AG08395 (cell line): ENCODE data around the gene GCSAML.
"Not testable (repeated sequence)": the region's sequence is repeated elsewhere in the genome, so short reads cannot be mapped to it uniquely, and the experiment has no call there.

Source experiments
- DNase-seq: peaks from one replicate; pipeline ENCODE4 v3.0.0; 2012; ENCODE audit warnings: mixed read lengths, low spot score

Gene GCSAML

DNA sequence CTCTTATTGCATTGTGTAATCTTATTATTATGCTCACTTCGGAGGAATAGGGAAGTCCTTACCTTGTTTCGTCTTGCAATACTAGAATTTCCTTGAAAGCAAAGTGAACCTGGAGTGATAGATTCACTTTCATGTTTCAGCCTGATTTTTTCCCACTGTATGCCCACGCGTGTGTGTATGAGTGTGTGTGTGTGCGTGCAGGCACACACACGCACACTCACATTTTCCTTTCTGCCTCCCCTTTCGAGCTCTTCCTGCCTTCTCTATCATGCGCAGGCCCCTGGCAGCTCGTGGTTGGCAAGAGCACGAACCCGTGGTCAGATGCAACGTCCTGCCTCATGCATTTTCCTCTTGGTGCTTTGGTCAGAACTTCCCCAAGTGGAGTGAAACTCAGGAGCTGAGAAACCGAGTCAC, at the start of gene GCSAML:
GCSAML (plus strand) TSS at position 366 of the 414 bp plus-strand sequence. CDS start 58 bp downstream, outside the sequence.
- DNase-seq, result no peak

GRCh38 chr1:247500865-247501264, 48.1 kb upstream of the GCSAML start:
- no peak for DNase-seq

GRCh38 chr1:247506831-247507230, 42.1 kb upstream of the GCSAML start:
- DNase-seq, result no peak

DNA sequence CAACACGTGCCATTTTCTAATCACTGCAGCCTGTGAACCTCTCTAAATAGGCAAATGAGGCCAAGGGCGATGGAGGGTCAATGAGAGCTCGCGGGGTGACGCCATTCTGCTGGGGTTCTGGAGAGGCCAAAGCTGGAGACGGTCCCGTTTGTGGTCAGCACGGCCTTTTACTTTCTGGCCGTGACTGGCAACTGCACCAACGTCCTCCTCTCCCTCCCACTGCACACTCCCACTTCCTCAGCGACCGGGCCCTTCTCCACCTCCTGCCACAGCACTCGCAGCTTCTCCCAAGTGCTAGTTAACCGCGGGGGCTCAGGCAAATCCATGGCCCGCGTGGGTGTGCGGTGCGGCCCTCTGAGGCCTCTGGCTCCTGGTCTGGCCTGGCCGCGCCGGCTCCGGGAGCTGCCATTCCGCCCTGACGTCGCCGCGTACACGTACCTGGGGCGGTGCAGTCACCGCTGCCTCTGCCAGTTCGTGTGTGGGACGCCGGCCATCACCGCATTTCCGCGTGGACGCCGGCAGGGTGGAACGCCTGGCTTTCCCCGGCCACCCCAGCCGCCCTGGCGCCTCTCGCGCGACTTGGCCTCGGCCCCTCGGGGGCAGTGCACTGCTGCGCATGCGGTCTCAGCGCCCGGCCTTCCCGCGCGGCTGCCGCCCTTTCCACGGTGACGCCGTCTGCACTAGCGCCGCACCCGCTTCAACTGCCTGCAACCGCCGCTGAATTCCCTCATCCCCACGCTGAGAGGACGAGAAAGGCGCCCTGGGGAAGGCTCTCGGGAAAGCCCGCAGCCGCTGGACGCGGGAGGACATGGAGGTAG, 30.9 kb upstream of the GCSAML start:
- no peak for DNase-seq

GRCh38 chr1:247518613-247518891, 30.4 kb upstream of the GCSAML start:
- DNase-seq, result no peak

DNA sequence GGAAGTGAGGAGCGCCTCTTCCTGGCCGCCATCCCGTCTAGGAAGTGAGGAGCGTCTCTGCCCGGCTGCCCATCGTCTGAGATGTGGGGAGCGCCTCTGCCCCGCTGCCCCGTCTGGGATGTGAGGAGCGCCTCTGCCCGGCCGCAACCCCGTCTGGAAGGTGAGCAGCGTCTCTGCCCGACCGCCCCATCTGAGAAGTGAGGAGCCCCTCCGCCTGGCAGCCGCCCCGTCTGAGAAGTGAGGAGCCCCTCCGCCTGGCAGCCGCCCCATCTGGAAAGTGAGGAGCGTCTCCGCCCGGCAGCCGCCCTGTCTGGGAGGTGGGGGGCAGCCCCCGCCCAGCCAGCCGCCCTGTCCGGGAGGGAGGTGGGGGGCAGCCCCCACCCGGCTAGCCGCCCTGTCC, 27.0 kb upstream of the GCSAML start:
- DNase-seq, result not testable (repeated sequence)

DNA sequence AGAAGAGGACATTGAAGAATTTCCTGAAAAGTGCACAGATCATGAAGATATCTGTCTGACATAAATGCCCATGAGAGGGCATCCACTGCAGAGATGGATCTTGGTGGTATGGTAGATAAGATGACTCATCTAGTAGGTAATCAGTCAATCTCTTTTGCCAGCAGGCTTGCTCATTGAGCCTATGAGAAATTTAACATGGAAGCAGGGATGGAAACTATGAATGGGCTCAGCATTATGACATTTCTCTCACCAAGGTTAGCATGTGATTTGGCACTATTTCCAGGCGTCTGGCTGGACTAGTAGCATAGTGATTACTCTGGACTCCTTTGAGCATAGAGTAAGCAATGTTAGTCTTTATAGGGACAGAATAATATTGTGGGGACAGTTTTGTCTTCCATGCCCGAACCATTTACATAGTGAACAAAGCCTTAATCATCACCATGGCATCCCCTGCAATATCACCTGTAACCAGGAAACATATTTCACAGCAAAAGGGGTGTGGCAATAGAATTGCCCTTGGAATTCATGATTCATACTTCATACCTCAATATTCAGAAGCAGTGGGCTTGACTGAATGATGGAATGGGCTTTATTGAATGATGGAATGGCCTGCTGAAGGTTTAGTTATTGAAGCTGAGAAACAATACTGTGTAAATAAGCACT, 20.0 kb upstream of the GCSAML start:
- no peak for DNase-seq

- no peak for DNase-seq
These were observed 19.1 kb upstream of the GCSAML start for GRCh38 chr1:247529771-247530355.

DNA sequence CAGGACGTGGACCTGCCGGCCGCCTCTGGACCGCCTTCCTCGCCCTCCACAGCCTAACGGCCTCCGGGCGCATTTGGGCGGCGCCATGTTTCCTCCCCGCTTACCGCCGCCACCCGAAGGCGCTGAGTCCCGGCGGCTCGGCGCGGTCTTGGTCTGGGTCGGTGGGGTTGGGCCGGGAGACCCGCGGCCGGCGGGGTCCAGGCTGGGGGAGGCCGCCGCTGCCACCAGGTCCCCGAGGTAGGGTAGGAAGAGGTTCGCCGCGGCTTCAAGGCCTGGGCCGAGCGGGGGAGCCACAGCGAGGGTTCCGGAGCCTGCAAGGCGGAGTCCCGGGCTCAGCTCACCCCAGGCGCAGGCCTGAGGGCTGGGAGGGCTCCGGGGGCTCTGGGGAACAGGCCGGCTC, 18.1 kb upstream of the GCSAML start:
- DNase-seq, result no peak

DNA sequence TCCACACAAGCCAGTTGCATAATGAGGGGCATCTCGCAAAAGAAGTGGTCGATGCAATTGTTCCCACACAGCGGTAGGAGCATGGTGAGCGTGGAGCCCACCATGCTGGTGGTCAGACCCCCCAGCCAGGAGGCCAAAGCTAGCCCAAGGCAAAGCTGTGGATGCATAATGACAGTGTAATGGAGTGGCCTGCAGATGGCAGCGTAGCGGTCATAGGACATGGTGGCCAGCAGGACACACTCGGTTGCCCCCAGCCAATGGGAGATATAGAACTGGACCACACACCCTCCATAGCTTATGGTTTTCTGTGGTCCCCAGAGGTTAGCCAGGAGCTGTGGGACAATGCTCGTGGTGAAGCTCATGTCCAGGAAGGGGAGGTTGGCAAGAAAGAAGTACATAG, 17.0 kb upstream of the GCSAML start:
- DNase-seq, result no peak

GRCh38 chr1:247535402-247535801, 13.5 kb upstream of the GCSAML start:
- no peak for DNase-seq

DNA sequence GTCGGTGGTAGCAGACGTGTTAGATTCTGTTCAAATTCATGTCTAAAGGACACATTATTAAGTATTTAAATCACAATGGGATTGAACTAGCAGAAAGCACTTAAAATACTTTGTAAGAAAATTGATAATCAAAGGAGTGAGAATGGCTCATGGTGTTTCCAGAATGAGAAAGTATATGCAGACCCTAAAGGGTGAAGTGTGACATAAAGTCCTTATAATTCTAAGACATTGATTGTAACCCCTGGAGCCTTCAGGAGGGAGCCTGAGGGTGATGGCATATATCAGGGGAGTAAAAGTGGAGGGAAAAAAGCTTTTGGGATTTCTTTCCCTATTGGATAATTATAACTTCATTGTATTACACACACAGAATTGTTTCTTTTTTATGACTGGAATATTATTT, 12.6 kb upstream of the GCSAML start, which contains the start of gene OR2C3:
OR2C3 (minus strand) TSS at position 101 of the 400 bp plus-strand sequence. CDS start 3,929 bp downstream, outside the sequence.
- DNase-seq, result no peak

DNA sequence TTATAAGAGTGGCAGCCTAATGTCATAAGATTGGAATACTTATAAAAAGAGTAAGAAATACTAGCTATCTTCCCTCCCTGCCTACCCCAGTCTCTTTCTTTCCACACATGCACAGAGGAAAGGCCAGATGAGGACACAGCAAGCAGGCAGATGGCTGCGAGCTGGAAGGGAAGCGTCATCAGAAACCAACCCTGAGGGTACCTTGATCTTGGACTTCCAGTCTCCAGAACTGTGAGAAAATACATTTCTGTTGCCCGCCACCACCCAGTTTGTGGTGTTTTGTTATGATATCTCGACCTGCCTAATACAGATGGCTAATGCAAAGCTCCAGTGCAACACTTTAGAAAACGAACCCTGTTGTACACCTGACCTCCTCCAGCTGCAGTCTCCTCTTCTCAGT, 10.4 kb upstream of the GCSAML start:
- no peak for DNase-seq

DNA sequence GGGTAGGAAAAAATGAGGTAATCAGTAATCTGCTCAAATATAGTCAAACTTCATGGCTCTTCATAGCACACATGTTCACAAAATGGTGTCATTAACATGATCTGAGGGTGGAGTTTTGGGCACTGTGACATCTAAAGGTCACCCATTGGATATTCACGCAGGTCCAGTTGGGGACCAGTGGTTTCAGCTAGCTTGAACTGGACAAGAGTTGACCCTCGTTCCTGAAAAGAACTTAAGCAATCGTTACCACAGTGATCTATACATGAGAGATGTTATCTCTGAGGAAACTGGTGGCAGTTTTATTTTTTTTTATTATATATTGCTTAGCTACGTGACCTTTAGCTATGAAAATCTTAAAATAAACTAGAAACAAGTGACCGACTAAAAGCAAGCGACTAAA, 9.7 kb upstream of the GCSAML start:
- no peak for DNase-seq

DNA sequence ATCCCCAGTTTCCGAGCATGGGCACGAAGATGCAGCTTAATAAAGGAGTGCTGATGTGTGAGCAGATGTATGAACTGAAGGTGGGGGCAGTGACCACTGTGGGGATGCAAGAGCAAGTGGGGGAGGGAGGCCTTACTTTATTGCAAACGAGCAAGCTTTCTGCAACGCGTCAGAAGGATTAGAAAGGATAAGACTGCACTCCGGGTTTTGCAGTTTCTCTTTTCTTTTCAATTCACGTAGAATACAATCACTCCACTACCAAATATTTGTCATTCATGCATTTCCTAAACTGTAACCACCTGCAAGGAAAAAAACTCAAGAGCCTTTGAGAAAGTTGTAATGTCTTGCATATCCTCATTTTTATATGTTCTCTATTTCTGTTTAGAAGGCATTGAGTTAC, 8.4 kb upstream of the GCSAML start:
- no peak for DNase-seq

DNA sequence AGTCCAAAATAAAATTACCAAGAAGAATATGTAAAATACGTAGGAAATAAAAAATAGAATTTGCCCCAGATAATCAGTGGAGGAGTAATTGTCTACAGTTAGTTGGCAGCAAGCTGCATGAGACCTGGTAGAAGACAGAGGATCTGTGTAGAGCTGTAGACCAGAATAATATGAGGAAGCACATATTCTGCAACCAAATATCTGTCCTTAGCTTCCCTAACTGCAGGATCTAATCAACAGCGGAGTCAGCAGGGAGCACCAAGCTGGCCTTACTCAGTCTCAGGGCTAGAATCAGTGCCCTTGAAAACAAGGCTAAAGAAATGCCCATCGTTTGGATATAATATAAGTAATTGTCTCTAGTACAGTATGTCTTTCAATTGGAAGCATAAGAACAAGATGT, 6.1 kb upstream of the GCSAML start:
- DNase-seq, result no peak

DNA sequence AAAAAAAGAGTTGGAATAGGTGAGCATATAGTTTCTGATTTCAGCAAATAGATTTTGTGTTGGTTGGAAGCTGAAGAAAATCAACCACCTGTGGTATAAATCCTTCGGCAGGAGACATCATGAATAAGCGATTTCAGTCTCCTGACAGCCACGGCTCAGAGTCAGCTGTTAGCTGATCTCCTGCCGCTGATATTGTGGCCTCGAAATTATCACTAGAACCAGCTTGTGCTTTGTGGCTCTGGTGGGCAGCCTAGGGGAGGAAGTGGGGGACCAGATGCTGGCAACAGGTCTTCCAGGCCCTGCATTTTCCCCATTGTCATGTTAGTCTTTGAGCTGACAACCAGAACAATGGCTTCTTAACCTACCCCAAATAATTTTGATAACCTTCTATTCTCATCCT, 842 bp upstream of the GCSAML start:
- DNase-seq, result no peak

GRCh38 chr1:247551721-247552120, 2.8 kb downstream of the GCSAML start:
- DNase-seq, result no peak

GRCh38 chr1:247552231-247552630, 3.3 kb downstream of the GCSAML start:
- DNase-seq, result no peak

GRCh38 chr1:247557926-247558674, 9.2 kb downstream of the GCSAML start:
- DNase-seq, result no peak

GRCh38 chr1:247561711-247562110, 12.8 kb downstream of the GCSAML start:
- no peak for DNase-seq

GRCh38 chr1:247562198-247562597, 13.3 kb downstream of the GCSAML start:
- no peak for DNase-seq

DNA sequence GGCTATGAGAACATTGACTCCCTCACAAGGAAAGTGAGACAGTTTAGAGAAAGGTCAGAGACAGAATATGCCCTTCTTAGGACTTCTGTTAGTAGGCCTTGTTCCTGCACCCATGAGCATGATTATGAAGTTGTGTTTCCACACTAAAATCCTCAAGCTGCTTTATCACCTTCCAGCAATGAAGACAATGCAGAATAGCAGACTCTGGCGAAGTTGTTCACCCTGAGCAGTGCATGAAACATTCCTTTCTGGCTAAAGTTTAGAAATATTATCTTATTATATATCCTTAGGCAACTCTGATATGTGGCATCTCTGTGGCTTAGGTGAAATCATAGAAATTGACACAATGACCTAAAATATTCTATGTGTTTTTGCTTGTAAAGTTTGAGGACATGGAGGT, 25.3 kb downstream of the GCSAML start:
- DNase-seq, result no peak
